Neuron (in vitro differentiated cells): ENCODE results near the gene PDCL3.
A peak's percentile ranks its signal among the peaks of the same experiment; 100 is the strongest.

Source experiments
- H2AFZ ChIP-seq: one replicate; pipeline ENCODE4 v1.6.1; 2013; ENCODE audit warnings: low read depth, mild to moderate bottlenecking, inconsistent platforms, low read length, moderate library complexity
- H3K27me3 ChIP-seq: one replicate; pipeline ENCODE4 v1.6.1; 2013; ENCODE audit warnings: low read length; ENCODE audit not compliant: insufficient read depth
- H3K36me3 ChIP-seq: one replicate; pipeline ENCODE4 v1.6.1; 2013; ENCODE audit warnings: low read length; ENCODE audit not compliant: insufficient read depth
- H3K4me1 ChIP-seq: one replicate; pipeline ENCODE4 v1.6.1; 2013; ENCODE audit warnings: low read length; ENCODE audit not compliant: insufficient read depth
- H3K4me3 ChIP-seq: 2 replicates; pipeline ENCODE4 v1.5.1; 2013; ENCODE audit warnings: mild to moderate bottlenecking, low read length, moderate library complexity
- H3K9me3 ChIP-seq: one replicate; pipeline ENCODE4 v1.6.1; 2013; ENCODE audit warnings: low read length

Gene PDCL3

DNA sequence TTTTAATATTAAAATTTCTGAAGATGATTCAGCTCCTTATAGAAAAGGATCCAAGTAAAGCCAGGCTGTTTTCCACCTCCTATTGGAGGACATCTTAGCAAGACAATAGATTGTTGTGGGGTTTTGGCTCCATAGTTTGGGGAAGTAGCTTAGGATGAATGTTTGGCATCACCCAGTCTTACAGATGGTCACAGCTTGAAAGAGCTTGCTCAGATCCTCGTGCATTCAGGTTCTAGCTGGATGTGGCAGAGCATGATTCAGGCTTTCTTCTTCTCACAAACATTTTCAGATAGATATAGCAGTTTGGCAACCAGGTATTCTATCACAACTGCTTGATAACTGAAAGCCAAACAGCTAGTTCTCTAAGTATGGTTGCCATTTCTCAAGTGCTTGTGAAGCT lies 23.6 kb upstream of the PDCL3 start:
- H3K9me3 ChIP-seq: peaks cover 3% of the 10 kb centered on the region
- H3K4me1 ChIP-seq: no peaks in the 10 kb centered on the region
- no peaks in the 10 kb centered on the region for H3K36me3 ChIP-seq
- no peak overlapping the region for H3K4me3 ChIP-seq
- H3K27me3 ChIP-seq: no peaks in the 10 kb centered on the region
- no peak overlapping the region for H2AFZ ChIP-seq

DNA sequence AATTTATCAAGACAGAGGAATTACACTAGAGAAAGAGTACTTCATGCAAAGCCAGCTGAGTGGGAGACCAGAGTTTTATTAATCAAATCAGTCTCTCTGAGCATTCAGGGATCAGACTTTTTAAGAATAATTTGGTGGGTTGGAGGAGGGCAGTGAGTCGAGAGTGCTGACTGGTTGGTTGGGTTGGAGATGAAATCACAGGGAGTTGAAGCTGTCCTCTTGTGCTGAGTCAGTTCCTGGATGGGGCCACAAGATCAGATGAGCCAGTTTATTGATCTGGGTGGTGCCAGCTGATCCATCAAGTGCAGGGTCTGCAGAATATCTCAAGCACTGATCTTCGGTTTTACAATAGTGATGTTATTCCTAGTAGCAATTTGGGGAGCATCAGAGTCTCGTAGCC lies 21.4 kb upstream of the PDCL3 start:
- Histone ChIP-seq H3K9me3 (peaks cover 3% of the 10 kb centered on the region), H3K4me3 (no peak overlapping the region), H3K36me3 (no peaks in the 10 kb centered on the region), H2AFZ (no peak overlapping the region), H3K27me3 (no peaks in the 10 kb centered on the region), H3K4me1 (no peaks in the 10 kb centered on the region)

DNA sequence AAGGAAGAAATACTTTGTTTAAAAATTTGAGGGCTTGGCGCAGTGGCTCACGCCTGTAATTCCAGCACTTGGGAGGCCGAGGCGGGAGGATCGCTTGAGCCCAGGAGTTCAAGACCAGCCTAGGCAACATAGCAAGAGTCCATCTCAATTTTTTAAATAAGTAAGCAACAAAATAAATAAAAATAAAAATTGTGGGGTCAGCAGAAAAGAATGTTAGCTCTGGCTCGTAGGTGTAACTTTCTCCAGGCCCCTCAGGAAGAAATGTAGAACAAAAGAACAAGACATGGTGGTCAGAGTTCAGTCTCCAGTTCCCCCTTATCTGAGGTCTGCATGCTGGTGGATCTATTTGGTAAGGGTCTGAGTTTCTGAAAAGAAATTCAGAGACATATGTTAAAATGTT lies 20.4 kb upstream of the PDCL3 start:
- no peaks in the 10 kb centered on the region for H3K4me1 ChIP-seq
- peaks cover 3% of the 10 kb centered on the region for H3K9me3 ChIP-seq
- no peaks in the 10 kb centered on the region for H3K36me3 ChIP-seq
- no peak overlapping the region for H2AFZ ChIP-seq
- H3K27me3 ChIP-seq: no peaks in the 10 kb centered on the region
- no peak overlapping the region for H3K4me3 ChIP-seq

DNA sequence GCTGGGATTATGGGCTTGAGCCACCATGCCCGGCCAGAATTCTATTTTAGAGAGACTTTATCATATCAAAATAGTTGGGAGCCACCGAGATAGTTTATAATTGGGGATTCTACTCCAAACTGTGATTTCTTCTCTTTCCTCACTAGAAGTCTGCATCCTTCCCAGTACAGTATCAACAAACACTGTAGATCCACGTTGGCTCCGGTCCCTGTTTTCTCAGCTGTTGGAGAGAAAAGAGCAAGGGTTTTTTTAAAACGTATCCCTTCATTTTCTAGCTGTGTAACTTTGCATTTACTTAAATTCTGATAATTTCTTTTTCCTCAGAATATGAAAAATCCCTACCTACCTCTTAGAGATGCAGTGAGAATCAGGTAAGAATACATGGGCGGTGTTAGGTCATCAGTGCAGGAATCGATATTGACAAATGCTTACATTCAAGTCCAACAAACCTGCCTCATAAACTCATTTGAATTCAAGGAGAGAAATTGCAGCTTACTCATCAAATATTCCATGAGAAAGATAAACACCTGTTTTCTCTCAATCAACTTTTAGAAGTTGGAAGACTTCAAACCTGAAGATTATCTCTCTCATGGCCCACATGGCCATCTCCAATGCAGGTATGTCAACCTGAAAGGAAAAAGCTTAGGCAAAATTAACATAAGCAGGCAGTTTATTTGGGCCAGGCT lies 17.7 kb upstream of the PDCL3 start:
- H3K27me3 ChIP-seq: no peaks in the 10 kb centered on the region
- no peak overlapping the region for H3K4me3 ChIP-seq
- H3K9me3 ChIP-seq: peaks cover 3% of the 10 kb centered on the region

DNA sequence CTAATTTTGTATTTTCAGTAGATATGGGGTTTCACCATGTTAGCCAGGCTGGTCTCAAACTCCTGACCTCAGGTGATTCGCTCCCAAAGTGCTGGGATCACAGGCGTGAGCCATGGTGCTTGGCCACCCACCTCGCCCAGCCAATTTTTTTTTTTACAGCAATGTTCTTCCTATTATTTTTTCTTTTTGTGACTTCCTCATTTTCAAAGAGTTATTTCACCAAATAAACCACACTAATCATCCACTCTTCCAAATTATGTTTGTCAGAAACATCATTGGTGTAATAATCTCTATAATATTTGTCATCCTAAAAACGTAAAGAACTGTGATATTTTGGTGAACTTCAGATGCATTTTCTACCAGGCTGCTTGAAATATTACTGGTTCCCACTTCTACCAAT lies 16.3 kb upstream of the PDCL3 start:
- Histone ChIP-seq H3K4me3 (no peak overlapping the region), H3K9me3 (peaks cover 3% of the 10 kb centered on the region), H3K4me1 (peaks cover 9% of the 10 kb centered on the region), H3K27me3 (no peaks in the 10 kb centered on the region), H3K36me3 (no peaks in the 10 kb centered on the region), H2AFZ (no peak overlapping the region)

More for the DNA sequence above, 17.7 kb upstream of the PDCL3 start:
- Histone ChIP-seq H3K4me1 (peaks cover 9% of the 10 kb centered on the region), H3K36me3 (no peaks in the 10 kb centered on the region), H2AFZ (no peak overlapping the region)

DNA sequence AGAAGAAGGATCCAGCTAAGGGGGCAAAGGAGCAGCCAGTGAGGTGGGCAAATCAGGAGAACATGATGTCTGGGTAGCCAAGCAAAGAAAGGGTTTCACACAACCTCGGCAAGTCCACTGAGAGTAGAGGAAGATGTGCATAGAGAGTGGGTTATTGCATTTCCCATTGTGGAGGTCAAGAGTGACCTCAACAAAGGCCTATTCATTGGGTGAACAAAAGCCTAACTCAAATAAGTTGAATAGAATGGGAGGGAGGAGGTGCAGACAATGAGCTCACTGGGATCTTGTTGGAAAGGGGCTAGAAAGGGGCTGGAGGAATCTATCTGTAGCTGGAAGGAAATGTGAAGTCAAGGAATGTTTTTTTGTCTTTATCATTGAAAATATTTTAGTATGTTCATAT lies 14.0 kb upstream of the PDCL3 start:
- peaks cover under 1% of the 10 kb centered on the region for H3K9me3 ChIP-seq
- H3K27me3 ChIP-seq: no peaks in the 10 kb centered on the region
- no peak overlapping the region for H3K4me3 ChIP-seq
- H3K4me1 ChIP-seq: peaks cover 9% of the 10 kb centered on the region
- no peak overlapping the region for H2AFZ ChIP-seq
- H3K36me3 ChIP-seq: no peaks in the 10 kb centered on the region

DNA sequence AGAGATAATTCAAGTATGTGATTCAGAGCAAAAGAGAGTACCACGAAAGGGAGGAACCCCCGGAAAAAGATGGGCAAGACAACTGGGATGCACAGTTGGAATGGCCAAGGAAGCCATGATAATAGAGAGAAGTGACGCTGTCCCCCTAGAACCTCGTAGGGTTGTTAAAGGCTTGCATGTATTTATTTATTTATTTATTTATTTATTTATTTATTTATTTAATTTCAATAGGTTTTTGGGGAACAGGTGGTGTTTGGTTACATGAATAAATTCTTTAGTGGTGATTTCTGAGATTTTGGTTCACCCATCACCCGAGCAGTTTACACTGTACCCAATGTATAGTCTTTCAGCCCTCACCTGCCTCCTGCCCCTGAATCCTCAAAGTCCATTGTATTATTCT lies 11.5 kb upstream of the PDCL3 start:
- Histone ChIP-seq H2AFZ (no peak overlapping the region), H3K4me1 (peaks cover 9% of the 10 kb centered on the region), H3K9me3 (peaks cover 2% of the 10 kb centered on the region), H3K4me3 (no peak overlapping the region), H3K36me3 (no peaks in the 10 kb centered on the region), H3K27me3 (no peaks in the 10 kb centered on the region)

DNA sequence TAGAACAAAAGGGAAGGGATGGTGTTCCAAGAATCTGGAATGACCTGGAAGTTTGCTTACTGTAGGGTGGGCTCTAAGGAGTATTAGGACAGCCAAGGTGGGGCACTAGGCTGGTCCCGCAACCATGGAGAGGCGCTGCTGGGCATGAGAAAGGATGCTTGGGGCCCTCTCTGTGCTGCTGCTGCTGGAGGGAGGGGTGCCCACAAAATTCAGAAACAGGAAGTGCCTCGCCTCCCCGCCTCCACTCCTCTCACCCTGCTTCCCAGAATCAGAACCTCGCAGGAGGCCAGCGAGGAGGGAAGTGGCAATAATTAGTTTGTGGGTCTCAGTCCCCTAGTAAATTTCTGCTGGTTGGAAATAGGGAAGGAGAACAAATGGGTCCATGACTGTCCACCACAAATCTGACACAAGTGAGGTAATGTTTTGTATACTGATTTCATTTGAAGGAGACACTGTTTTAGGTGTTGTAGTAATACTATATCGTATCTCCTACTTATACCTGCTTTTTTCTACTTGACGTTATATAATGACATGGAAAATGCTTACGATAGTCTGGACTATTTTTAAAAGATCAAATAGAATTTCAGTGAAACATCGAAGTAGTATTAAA lies 7.9 kb upstream of the PDCL3 start:
- no peaks in the 10 kb centered on the region for H3K4me1 ChIP-seq
- H2AFZ ChIP-seq: no peak overlapping the region
- no peaks in the 10 kb centered on the region for H3K36me3 ChIP-seq
- peaks cover 2% of the 10 kb centered on the region for H3K9me3 ChIP-seq
- no peaks in the 10 kb centered on the region for H3K27me3 ChIP-seq
- no peak overlapping the region for H3K4me3 ChIP-seq

DNA sequence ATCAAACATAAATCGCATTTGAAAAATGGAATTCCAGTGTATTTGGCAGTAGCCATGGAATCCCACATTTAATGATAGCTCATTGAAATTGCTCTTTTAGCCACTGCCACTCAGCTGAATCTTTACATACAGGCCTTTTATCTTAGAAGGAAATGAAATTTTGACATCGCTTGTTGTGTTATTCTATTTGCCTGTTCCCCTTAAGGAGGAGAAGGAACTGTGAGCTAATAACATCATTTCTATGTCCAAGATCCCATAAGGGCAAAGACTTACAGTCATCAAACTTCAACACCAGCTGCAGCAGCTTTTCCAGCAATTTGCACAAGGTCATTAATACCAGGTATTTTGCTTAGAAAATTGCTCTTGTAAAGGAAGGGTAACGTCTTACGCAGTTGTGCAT lies 6.0 kb upstream of the PDCL3 start:
- Histone ChIP-seq H3K9me3 (peaks cover 2% of the 10 kb centered on the region), H3K36me3 (no peaks in the 10 kb centered on the region), H3K27me3 (no peaks in the 10 kb centered on the region), H2AFZ (no peak overlapping the region), H3K4me1 (no peaks in the 10 kb centered on the region), H3K4me3 (no peak overlapping the region)

DNA sequence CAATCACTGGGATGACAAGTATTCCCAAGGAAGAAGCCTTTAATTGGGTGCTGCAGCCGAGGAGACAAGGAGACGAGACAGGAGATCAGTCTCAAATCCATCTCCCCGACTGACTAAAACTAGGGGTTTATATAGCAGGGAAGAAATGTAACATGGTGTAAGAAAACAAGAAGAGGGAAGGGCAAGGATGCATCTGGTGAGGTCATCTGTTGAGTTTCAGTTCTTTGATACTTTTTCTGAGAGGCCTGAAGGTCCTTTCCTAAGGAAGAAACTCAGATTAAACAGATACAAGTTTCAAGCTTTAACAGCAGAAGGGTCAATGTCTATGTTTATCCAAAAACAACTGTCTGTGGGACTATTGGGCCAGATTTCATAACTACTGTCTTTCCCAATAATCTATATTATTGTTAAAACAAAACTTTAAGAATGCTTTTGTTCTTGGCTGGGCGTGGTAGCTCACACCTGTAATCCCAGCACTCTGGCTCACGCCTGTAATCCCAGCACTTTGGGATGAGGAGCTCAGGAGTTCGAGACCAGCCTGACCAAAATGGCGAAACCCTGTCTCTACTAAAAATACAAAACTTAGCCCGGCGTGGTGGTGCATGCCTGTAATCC lies 2.5 kb upstream of the PDCL3 start:
- Histone ChIP-seq H3K9me3 (no peaks in the 10 kb centered on the region), H3K36me3 (no peaks in the 10 kb centered on the region), H3K27me3 (no peaks in the 10 kb centered on the region), H3K4me1 (peaks cover 3% of the 10 kb centered on the region), H2AFZ (no peak overlapping the region), H3K4me3 (no peak overlapping the region)

DNA sequence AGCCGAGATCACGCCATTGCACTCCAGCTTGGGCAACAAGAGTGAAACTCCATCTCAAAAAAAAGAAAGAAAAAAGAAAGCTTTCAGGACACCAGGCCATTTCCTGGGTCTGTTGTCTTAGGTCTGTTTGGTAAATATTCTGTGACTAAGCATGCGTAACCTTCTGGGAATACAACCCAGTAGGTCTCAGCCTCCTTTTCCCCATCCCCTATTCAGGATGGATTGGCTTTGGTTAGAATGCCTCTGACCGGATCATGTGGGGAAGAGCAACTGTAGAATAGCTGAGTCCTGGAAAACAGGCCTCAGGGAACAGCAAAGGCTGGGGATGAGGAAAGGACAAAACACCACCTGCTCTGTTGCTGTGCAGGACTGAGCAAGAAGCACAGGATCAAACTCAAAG lies 1.6 kb upstream of the PDCL3 start:
- no peak overlapping the region for H2AFZ ChIP-seq
- H3K4me3 ChIP-seq: no peak overlapping the region
- no peaks in the 10 kb centered on the region for H3K36me3 ChIP-seq
- no peaks in the 10 kb centered on the region for H3K27me3 ChIP-seq
- no peaks in the 10 kb centered on the region for H3K9me3 ChIP-seq
- peaks cover 3% of the 10 kb centered on the region for H3K4me1 ChIP-seq

DNA sequence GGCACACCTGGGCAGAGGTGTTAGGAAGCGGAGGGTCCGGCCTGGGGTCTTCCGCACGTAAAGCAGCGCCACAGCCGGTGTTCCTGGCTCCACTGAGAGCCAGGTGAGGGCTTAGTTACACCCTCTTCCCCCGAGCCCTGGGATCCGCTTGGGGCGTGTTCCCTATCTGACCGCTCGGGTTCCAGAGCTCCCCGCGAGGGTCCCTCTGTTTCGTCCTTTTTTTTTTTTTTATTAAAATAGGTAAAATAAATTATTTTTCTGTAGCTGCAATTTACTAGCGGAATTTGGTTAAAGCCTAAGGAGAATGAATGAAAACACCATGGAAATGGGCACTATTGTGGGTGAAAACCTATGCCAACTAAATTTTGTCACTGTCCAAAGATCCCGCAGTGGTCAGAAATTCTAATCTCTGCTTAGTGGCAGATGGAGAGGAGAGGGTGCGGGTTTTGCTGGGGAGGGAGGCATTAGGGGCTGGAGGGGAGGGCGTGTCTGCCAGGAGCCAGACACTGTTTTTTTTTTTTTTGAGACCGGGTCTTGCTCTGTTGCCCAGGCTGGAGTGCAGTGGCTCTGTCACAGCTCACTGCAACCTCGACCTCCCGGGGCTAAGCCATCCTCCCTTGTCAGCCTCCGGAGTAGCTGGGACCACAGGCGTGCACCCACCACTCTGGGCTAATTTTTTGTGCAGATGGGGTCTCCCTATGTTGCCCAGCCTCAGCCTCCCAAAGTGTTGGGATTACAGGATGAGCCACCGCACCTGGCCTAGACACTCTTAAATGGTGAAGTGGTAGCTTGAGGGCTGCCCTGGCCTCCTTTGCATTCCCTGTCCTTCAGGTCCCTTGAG lies 834 bp downstream of the PDCL3 start:
- Histone ChIP-seq H3K36me3 (peaks cover 13% of the 10 kb centered on the region), H3K27me3 (no peaks in the 10 kb centered on the region), H3K9me3 (no peaks in the 10 kb centered on the region), H3K4me1 (peaks cover 3% of the 10 kb centered on the region), H3K4me3 (peak overlapping the region; percentile 97), H2AFZ (peak overlapping the region; percentile 82)

DNA sequence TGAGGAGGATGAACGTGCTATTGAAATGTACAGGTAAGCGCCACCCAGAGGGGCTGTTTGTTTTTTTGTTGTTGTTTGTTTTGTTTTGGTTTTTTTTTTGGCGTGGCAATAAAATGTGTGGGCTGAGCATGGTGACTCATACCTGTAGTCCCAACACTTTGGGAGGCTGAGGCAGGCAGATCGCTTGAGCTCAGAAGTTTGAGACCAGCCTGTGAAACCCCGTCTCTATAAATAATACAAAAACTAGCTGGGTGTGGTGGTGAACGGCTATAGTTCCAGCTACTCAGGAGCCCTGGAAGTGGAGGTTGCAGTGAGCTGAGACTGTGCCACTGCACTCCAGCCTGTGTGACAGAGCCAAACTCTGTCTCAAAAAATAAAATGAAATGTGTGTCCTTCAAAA lies 6.2 kb downstream of the PDCL3 start:
- H3K4me3 ChIP-seq: no peak overlapping the region
- H3K27me3 ChIP-seq: no peaks in the 10 kb centered on the region
- no peaks in the 10 kb centered on the region for H3K9me3 ChIP-seq
- no peak overlapping the region for H2AFZ ChIP-seq
- H3K4me1 ChIP-seq: peaks cover under 1% of the 10 kb centered on the region
- peaks cover 33% of the 10 kb centered on the region for H3K36me3 ChIP-seq
